SU-DHL-6 (cell line): ENCODE measurements around the gene TCP11L1.

ENCODE experiments used
- H2AFZ ChIP-seq: fragments of 200-600 bp; sonication (generic); 2 replicates; pipeline ENCODE4 v1.6.1; 2014; ENCODE audit warnings: low read depth, mild to moderate bottlenecking, moderate library complexity, mixed read lengths, antibody characterized with exemption, low read length; ENCODE audit not compliant: severe bottlenecking
- H3F3A ChIP-seq: fragments of 200-600 bp; shearing (Covaris generic); 2 replicates; pipeline ENCODE4 v1.6.0; 2016; ENCODE audit warnings: antibody characterized with exemption, mild to moderate bottlenecking; ENCODE audit not compliant: insufficient read depth
- H3K27ac ChIP-seq: fragments of 200-600 bp; sonication (generic); 2 replicates; pipeline ENCODE4 v1.5.1; 2016; ENCODE audit warnings: low read depth, mild to moderate bottlenecking, low read length, moderate library complexity, mixed read lengths
- H3K27me3 ChIP-seq: fragments of 200-600 bp; sonication (generic), shearing (Covaris generic); 2 replicates; pipeline ENCODE4 v1.6.0; 2014; ENCODE audit warnings: mild to moderate bottlenecking, low read length
- H3K36me3 ChIP-seq: fragments of 200-600 bp; sonication (generic); 2 replicates; pipeline ENCODE4 v1.6.1; 2014; ENCODE audit warnings: mild to moderate bottlenecking, low read length, mixed read lengths
- H3K4me2 ChIP-seq: fragments of 300-600, 200-600 bp; shearing (Covaris generic), sonication (generic); 2 replicates; pipeline ENCODE4 v1.6.0; 2014; ENCODE audit warnings: low read length, low read depth, mild to moderate bottlenecking; ENCODE audit not compliant: poor library complexity, severe bottlenecking
- H3K4me3 ChIP-seq: fragments of 200-600 bp; sonication (generic); 2 replicates; pipeline ENCODE4 v1.5.1; 2014; ENCODE audit warnings: antibody characterized with exemption, low read length, mild to moderate bottlenecking, mixed read lengths; ENCODE audit not compliant: insufficient read depth, poor library complexity, severe bottlenecking
- H3K79me2 ChIP-seq: fragments of 200-600 bp; sonication (generic); 2 replicates; pipeline ENCODE4 v1.6.1; 2014; ENCODE audit warnings: mild to moderate bottlenecking, low read length, moderate library complexity; ENCODE audit not compliant: insufficient read depth
- H3K9ac ChIP-seq: fragments of 200-600 bp; sonication (generic); 2 replicates; pipeline ENCODE4 v1.7.0; 2014; ENCODE audit warnings: mild to moderate bottlenecking, low read length
- H3K9me2 ChIP-seq: fragments of 200-600 bp; sonication (generic); replicated peaks from 2 replicates; pipeline ENCODE4 v1.6.1; 2014; ENCODE audit warnings: low read length; ENCODE audit not compliant: insufficient read depth
- H3K9me3 ChIP-seq: fragments of 200-600 bp; sonication (generic); 2 replicates; pipeline ENCODE4 v1.6.1; 2014; ENCODE audit warnings: low read length, mixed read lengths; ENCODE audit not compliant: insufficient read depth
- H4K20me1 ChIP-seq: fragments of 200-600 bp; sonication (generic); 2 replicates; pipeline ENCODE4 v1.6.1; 2014; ENCODE audit warnings: low read depth, mild to moderate bottlenecking, antibody characterized with exemption, low read length, moderate library complexity, mixed read lengths
- EZH2phosphoT487 ChIP-seq: fragments of 200-600 bp; sonication (generic), shearing (Covaris generic); conservative IDR thresholded peaks from 2 replicates; pipeline ENCODE4 v1.6.1; 2018; ENCODE audit warnings: mild to moderate bottlenecking, antibody characterized with exemption, low read length, moderate library complexity, mixed read lengths
- TF ChIP-seq, protein P1 (sequence below): fragments of 200-600 bp; sonication (generic); IDR thresholded peaks from one replicate; pipeline ENCODE4 v1.5.1; 2017; ENCODE audit warnings: antibody characterized with exemption, mild to moderate bottlenecking, low read length, moderate library complexity; ENCODE audit not compliant: insufficient read depth, poor library complexity, severe bottlenecking

Gene TCP11L1

GRCh38 chr11:33001751-33002542, 37.4 kb upstream of the TCP11L1 start:
- no peaks in the 10 kb centered on the region for H3K79me2 ChIP-seq
- H3K27me3 ChIP-seq, result no peaks in the 10 kb centered on the region
- no peak overlapping the region for H3K4me2 ChIP-seq
- no peaks in the 10 kb centered on the region for H3F3A ChIP-seq
- no peak overlapping the region for H3K27ac ChIP-seq
- H3K9ac ChIP-seq, result no peak overlapping the region
- H3K9me2 ChIP-seq, result no peaks in the 10 kb centered on the region
- H2AFZ ChIP-seq, result no peak overlapping the region
- H3K36me3 ChIP-seq, result no peaks in the 10 kb centered on the region
- H3K9me3 ChIP-seq, result no peaks in the 10 kb centered on the region
- no peaks in the 10 kb centered on the region for H4K20me1 ChIP-seq
- TF ChIP-seq EZH2phosphoT487, result no peak
- TF ChIP-seq, protein P1, sequence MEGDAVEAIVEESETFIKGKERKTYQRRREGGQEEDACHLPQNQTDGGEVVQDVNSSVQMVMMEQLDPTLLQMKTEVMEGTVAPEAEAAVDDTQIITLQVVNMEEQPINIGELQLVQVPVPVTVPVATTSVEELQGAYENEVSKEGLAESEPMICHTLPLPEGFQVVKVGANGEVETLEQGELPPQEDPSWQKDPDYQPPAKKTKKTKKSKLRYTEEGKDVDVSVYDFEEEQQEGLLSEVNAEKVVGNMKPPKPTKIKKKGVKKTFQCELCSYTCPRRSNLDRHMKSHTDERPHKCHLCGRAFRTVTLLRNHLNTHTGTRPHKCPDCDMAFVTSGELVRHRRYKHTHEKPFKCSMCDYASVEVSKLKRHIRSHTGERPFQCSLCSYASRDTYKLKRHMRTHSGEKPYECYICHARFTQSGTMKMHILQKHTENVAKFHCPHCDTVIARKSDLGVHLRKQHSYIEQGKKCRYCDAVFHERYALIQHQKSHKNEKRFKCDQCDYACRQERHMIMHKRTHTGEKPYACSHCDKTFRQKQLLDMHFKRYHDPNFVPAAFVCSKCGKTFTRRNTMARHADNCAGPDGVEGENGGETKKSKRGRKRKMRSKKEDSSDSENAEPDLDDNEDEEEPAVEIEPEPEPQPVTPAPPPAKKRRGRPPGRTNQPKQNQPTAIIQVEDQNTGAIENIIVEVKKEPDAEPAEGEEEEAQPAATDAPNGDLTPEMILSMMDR, result no peak
- no peak overlapping the region for H3K4me3 ChIP-seq

- Histone ChIP-seq H3K79me2 (no peaks in the 10 kb centered on the region), H3K27ac (no peak overlapping the region), H3K9me2 (no peaks in the 10 kb centered on the region), H3K27me3 (no peaks in the 10 kb centered on the region), H4K20me1 (no peaks in the 10 kb centered on the region), H2AFZ (no peak overlapping the region), H3K4me2 (no peak overlapping the region), H3K36me3 (no peaks in the 10 kb centered on the region), H3K4me3 (no peak overlapping the region), H3F3A (no peaks in the 10 kb centered on the region), H3K9me3 (no peaks in the 10 kb centered on the region), H3K9ac (no peak overlapping the region)
- TF ChIP-seq EZH2phosphoT487, result no peak
- TF ChIP-seq, protein P1, result no peak
Measured at GRCh38 chr11:33005175-33005574, 34.2 kb upstream of the TCP11L1 start.

DNA sequence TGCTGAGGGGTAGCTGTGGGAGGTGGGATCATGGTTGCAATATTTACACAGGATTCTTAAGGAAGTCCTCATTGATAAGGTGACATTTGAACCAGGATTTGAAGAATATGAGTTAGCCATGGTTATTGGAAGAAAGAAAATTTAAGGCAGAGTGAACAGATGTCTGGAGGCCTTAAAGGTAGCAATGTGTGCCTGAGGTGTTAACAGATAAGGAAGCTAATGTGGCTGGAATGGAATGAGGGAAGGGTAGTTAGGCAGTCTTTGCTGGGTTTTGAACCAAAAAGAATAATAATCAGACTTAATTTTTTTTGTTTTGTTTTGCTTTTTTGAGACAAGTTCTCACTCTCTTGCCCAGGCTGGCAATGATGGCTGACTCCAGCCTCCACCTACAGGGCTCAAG, 33.4 kb upstream of the TCP11L1 start:
- TF ChIP-seq, protein P1, result no peak
- TF ChIP-seq EZH2phosphoT487, result no peak
- Histone ChIP-seq H3K9me3 (no peaks in the 10 kb centered on the region), H2AFZ (no peak overlapping the region), H3K4me3 (no peak overlapping the region), H3K9me2 (no peaks in the 10 kb centered on the region), H3K36me3 (no peaks in the 10 kb centered on the region), H3K9ac (no peak overlapping the region), H3K27ac (no peak overlapping the region), H3K27me3 (no peaks in the 10 kb centered on the region), H3K79me2 (no peaks in the 10 kb centered on the region), H3K4me2 (no peak overlapping the region), H4K20me1 (no peaks in the 10 kb centered on the region), H3F3A (no peaks in the 10 kb centered on the region)
